Right lobe of liver (tissue), 6 donors: ENCODE results near the gene TBL2. TPM values are rescaled to one million over a fixed set of nuclear protein-coding genes. Genes with fewer than 3 reads are reported as not detected.

Experiments
- ATAC-seq, 4 donors: fragments of 200-7000 bp; cut with Tn5 transposase; one replicate each; pipeline ENCODE4 v1.9.1; 2020; ENCODE audit warnings: mild to moderate bottlenecking in 4 of 4, moderate library complexity in 4 of 4
- DNase-seq, 3 donors: peaks; one replicate each; pipeline ENCODE4 v3.0.0-alpha.2; 2020
- H3K27ac ChIP-seq, 3 donors: fragments of 200-600 bp; one replicate each; pipeline ENCODE4 v1.8.0; 2022
- H3K27me3 ChIP-seq, 2 donors: fragments of 200-600 bp; one replicate each; pipeline ENCODE4 v1.8.0; 2022
- H3K36me3 ChIP-seq, 4 donors: fragments of 200-600 bp; sonication (generic) in 1 of 4; one replicate each; pipeline versions ENCODE4 v1.5.1 to v1.8.0; 2017 to 2022; ENCODE audit warnings: control low read depth in 1 of 4
- H3K4me1 ChIP-seq, 4 donors: fragments of 200-600 bp; sonication (generic) in 1 of 4; one replicate each; pipeline versions ENCODE4 v1.5.1 to v1.8.0; 2017 to 2022; ENCODE audit warnings: control low read depth in 1 of 4
- H3K4me3 ChIP-seq, 3 donors: fragments of 200-600 bp; one replicate each; pipeline ENCODE4 v1.8.0; 2022
- H3K9me3 ChIP-seq, 4 donors: fragments of 200-600 bp; sonication (generic) in 1 of 4; one replicate each; pipeline versions ENCODE4 v1.5.1 to v1.8.0; 2017 to 2022; ENCODE audit warnings: control low read depth in 1 of 4
- CTCF ChIP-seq, 4 donors: fragments of 200-600 bp in 3 of 4; fragments of 450-650 bp in 1 of 4; IDR thresholded peaks; one replicate each; pipeline versions ENCODE4 v1.5.1 to v1.8.0; 2016 to 2022; ENCODE audit warnings: antibody characterized with exemption in 4 of 4, mild to moderate bottlenecking in 2 of 4
- POLR2A ChIP-seq: fragments of 450-650 bp; IDR thresholded peaks from one replicate; pipeline ENCODE4 v1.6.1; 2017; ENCODE audit warnings: antibody characterized with exemption, mild to moderate bottlenecking
- WGBS: methylation state at CpG from one replicate; pipeline ENCODE4 v1.1.6; 2018; ENCODE audit warnings: low coverage, low lambda C conversion rate; ENCODE audit not compliant: insufficient coverage; ENCODE audit errors: missing lambda C conversion rate; 5-methylcytosine and 5-hydroxymethylcytosine counted together
- intact Hi-C, 2 donors: fragments of 100-400 bp; cut with DNase I; formaldehyde crosslinking; loops; one replicate each; pipeline versions ENCODE4 v1.11.2 to v1.14.1; 2022
- total RNA-seq, 6 experiments: library from RNA; depleted of rRNA in 2 of 6; stranded (reverse); fragments of >200 nt in 2 of 6; fragmentation: NEBNext Ultra II Directional in 3 of 6; extraction: Animal tissue kit (Norgen Biotek cat#: 25700) in 3 of 6; gene quantifications; one replicate each; pipeline versions ENCODE4 v1.1.0 to v1.2.4, GENCODE V29; 2016 to 2023
- donor health status: DM: no; HTN: yes; CAD: no.
- donor health status: DM: no; HTN: no; CAD: no.
- donor health status: DM: no; HTN: no; CAD: no.
- donor health status: DM: no; HTN: yes; CAD: no.
- donor health status: DM: no; HTN: yes; CAD: no.

The TBL2 gene
- total RNA-seq, 6 experiments from 2014 or later, result 12.3 to 31.1 (median 16.6) TPM

- H3K4me1 ChIP-seq, result peaks cover 0 to 9% (median 2%) of the 10 kb centered on the region in 4 donors
- H3K27ac ChIP-seq, result no peak overlapping the region
- 100% methylated on average over 2 of the region's 6 CpGs for WGBS
- H3K36me3 ChIP-seq, result peaks cover 0 to 50% (median 36%) of the 10 kb centered on the region in 4 donors
- intact Hi-C loops, result no loop called here
- no peak overlapping the region for H3K4me3 ChIP-seq
- DNase-seq (peak in 1 of 3 donors; percentile 24), ATAC-seq (no peak)
- H3K9me3 ChIP-seq, result no peaks in the 10 kb centered on the region
- no peaks in the 10 kb centered on the region for H3K27me3 ChIP-seq
- TF ChIP-seq CTCF (IDR thresholded peaks at IDR 0.05) (no peak), POLR2A (no peak)
Measured at GRCh38 chr7:73572767-73573186, 5.6 kb downstream of the TBL2 start.

GRCh38 chr7:73570977-73571376 lies 7.4 kb downstream of the TBL2 start:
- peak in 1 of 3 donors; percentile 41 for DNase-seq
- Histone ChIP-seq H3K27ac (no peak overlapping the region), H3K9me3 (no peaks in the 10 kb centered on the region), H3K27me3 (no peaks in the 10 kb centered on the region), H3K36me3 (peaks cover 0 to 50% (median 36%) of the 10 kb centered on the region in 4 donors), H3K4me1 (no peaks in the 10 kb centered on the region), H3K4me3 (no peak overlapping the region)
- TF ChIP-seq POLR2A (no peak), CTCF (IDR thresholded peaks at IDR 0.05) (no peak)
- 69% methylated on average over 2 of the region's 10 CpGs for WGBS
- ATAC-seq, result no peak
- intact Hi-C loops, result no loop called here

GRCh38 chr7:73570521-73570920 lies 7.9 kb downstream of the TBL2 start:
- WGBS, result 100% methylated on average over 1 of the region's 22 CpGs
- H3K27me3 ChIP-seq, result no peaks in the 10 kb centered on the region
- intact Hi-C loops, result no loop called here
- H3K4me3 ChIP-seq, result no peak overlapping the region
- no peak for ATAC-seq
- TF ChIP-seq CTCF (IDR thresholded peaks at IDR 0.05) (no peak), POLR2A (no peak)
- DNase-seq, result peak in 1 of 3 donors; percentile 39
- H3K36me3 ChIP-seq, result peaks cover 0 to 50% (median 36%) of the 10 kb centered on the region in 4 donors
- H3K4me1 ChIP-seq, result no peaks in the 10 kb centered on the region
- no peaks in the 10 kb centered on the region for H3K9me3 ChIP-seq
- no peak overlapping the region for H3K27ac ChIP-seq

GRCh38 chr7:73569042-73569608 lies 9.3 kb downstream of the TBL2 start:
- no peaks in the 10 kb centered on the region for H3K4me1 ChIP-seq
- H3K4me3 ChIP-seq, result no peak overlapping the region
- TF ChIP-seq POLR2A (no peak), CTCF (IDR thresholded peaks at IDR 0.05) (no peak)
- H3K27ac ChIP-seq, result no peak overlapping the region
- H3K9me3 ChIP-seq, result no peaks in the 10 kb centered on the region
- no peaks in the 10 kb centered on the region for H3K27me3 ChIP-seq
- H3K36me3 ChIP-seq, result peaks cover 0 to 45% (median 32%) of the 10 kb centered on the region in 4 donors
- DNase-seq (no peak), ATAC-seq (no peak)
- intact Hi-C loops, result no loop called here
- 82% methylated on average over 4 of the region's 5 CpGs for WGBS
